ENCODE data around the gene LTB.
A peak's percentile ranks its signal among the peaks of the same experiment; 100 is the strongest.

Gene LTB

GRCh38 chr6:31575335-31575901 is 6.8 kb downstream of the LTB start, which contains the start of gene TNF:
TNF (plus strand) TSS chr6:31575565; CDS start chr6:31575742, 177 bp downstream.
- DNase-seq (ENCODE audit: low read depth), result peak; percentile 76

- DNase-seq (ENCODE audit: low read depth), result no peak
These were observed 7.8 kb downstream of the LTB start for GRCh38 chr6:31574106-31575061.

- no peak for DNase-seq (ENCODE audit: low read depth)
These were observed 8.8 kb downstream of the LTB start for GRCh38 chr6:31573239-31574105.

- DNase-seq (ENCODE audit: low read depth), result peak; percentile 69
These were observed 9.9 kb downstream of the LTB start, which contains the start of gene LTA for GRCh38 chr6:31572041-31572911. LTA (plus strand) TSS chr6:31572289; CDS start chr6:31572743, 454 bp downstream.

- no peak for DNase-seq (ENCODE audit: low read depth)
These were observed 12.2 kb downstream of the LTB start for GRCh38 chr6:31569861-31570536.

GRCh38 chr6:31568537-31568961 is 13.7 kb downstream of the LTB start:
- peak; percentile 80 for DNase-seq (ENCODE audit: low read depth)

GRCh38 chr6:31567531-31568370 is 14.5 kb downstream of the LTB start:
- peak; percentile 45 for DNase-seq (ENCODE audit: low read depth)

- DNase-seq (ENCODE audit: low read depth), result no peak
These were observed 21.5 kb downstream of the LTB start for GRCh38 chr6:31560697-31561058.

GRCh38 chr6:31559958-31560696 is 22.1 kb downstream of the LTB start:
- DNase-seq (ENCODE audit: low read depth), result peak; percentile 43

GRCh38 chr6:31559606-31559957 is 22.6 kb downstream of the LTB start:
- DNase-seq (ENCODE audit: low read depth), result no peak

GRCh38 chr6:31558631-31559500 is 23.4 kb downstream of the LTB start:
- DNase-seq (ENCODE audit: low read depth), result peak; percentile 69

GRCh38 chr6:31558318-31558625 is 24.0 kb downstream of the LTB start:
- DNase-seq (ENCODE audit: low read depth), result no peak

GRCh38 chr6:31557443-31558317 is 24.5 kb downstream of the LTB start:
- no peak for DNase-seq (ENCODE audit: low read depth)

- no peak for DNase-seq (ENCODE audit: low read depth)
These were observed 25.9 kb downstream of the LTB start for GRCh38 chr6:31556307-31556706.

GRCh38 chr6:31551371-31551770 is 30.9 kb downstream of the LTB start:
- DNase-seq (ENCODE audit: low read depth), result peak; percentile 42

GRCh38 chr6:31548544-31548873 is 33.7 kb downstream of the LTB start:
- no peak for DNase-seq (ENCODE audit: low read depth)
